ENCODE results near the gene HPS4. TPM values are rescaled to one million over a fixed set of nuclear protein-coding genes. Genes with fewer than 3 reads are reported as not detected.

Gene HPS4
- total and polyA plus RNA-seq, 2 donors: 15.9 to 33.3 TPM

DNA sequence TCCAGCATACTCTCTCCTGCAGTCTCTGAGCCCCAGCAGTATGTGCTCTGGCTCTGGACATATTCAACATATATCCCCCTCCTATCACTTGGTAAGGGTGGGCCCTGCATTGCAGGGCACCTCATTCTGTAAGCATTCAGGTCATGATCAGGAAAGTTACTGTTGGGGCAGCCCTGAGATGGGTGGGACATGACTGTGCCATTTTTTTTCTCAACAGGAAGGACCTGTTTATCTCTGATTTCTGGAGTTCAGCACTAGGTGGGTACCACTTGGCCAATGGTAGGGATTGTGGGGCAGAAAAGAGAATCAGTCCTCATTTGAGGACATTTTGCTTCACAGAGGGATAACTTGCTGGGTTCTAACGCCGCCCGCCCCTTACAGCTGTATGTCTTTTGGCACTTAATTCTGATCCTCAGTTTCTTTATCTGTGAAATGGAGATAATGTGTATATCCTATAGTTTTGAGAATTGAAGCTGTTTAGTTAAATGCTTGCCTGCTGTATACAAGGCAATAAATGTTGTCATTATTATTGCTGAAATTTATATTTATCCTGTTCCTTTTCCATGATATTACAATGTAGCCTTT is 2.3 kb upstream of the HPS4 start:
- WGBS: 71% methylated on average over 3 of the region's 3 CpGs
- no peaks in the 10 kb centered on the region for H3K36me3 ChIP-seq (ENCODE audit: insufficient read depth)
- H3K4me3 ChIP-seq (ENCODE audit: low read depth, low read length): no peak overlapping the region
- no peak for DNase-seq (ENCODE audit: extremely low spot score)
- H3K4me1 ChIP-seq (ENCODE audit: insufficient read depth): peaks cover 3% of the 10 kb centered on the region
- H3K27ac ChIP-seq (ENCODE audit: low read depth): no peak overlapping the region

- DNase-seq (ENCODE audit: extremely low spot score): no peak
- Histone ChIP-seq H3K36me3 (ENCODE audit: insufficient read depth) (no peaks in the 10 kb centered on the region), H3K4me1 (ENCODE audit: insufficient read depth) (peaks cover 3% of the 10 kb centered on the region), H3K27ac (ENCODE audit: low read depth) (no peak overlapping the region), H3K4me3 (ENCODE audit: low read depth, low read length) (no peak overlapping the region)
- 57% methylated on average over 7 of the region's 7 CpGs for WGBS
Measured at GRCh38 chr22:26485013-26485412, 1.4 kb upstream of the HPS4 start.

GRCh38 chr22:26484360-26484706 is 750 bp upstream of the HPS4 start:
- 9% methylated on average over 6 of the region's 6 CpGs for WGBS
- peaks cover 3% of the 10 kb centered on the region for H3K4me1 ChIP-seq (ENCODE audit: insufficient read depth)
- DNase-seq (ENCODE audit: extremely low spot score): no peak
- H3K4me3 ChIP-seq (ENCODE audit: low read depth, low read length): peak overlapping the region; percentile 92
- no peak overlapping the region for H3K27ac ChIP-seq (ENCODE audit: low read depth)
- H3K36me3 ChIP-seq (ENCODE audit: insufficient read depth): no peaks in the 10 kb centered on the region

DNA sequence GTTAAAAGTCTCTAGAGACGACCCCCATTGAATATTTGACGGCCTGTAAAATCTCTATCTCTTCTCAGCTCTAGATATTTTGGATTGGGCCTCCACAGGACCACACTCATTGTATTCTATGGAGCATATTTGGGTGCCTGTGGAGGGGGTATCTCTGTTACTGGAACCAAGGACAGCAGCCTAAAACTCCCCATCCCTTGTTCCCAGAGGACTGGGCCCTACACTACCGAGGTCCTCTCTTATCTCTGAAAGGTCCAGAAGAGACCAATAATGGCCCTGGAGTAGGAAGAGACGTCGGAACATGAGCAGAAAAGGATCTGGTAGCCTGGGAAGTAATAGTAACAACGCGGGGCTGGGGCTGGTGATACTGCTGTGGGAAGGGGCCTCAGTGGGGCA is 542 bp downstream of the HPS4 start:
- no peak for DNase-seq (ENCODE audit: extremely low spot score)
- WGBS: 8% methylated on average over 7 of the region's 7 CpGs
- H3K4me3 ChIP-seq (ENCODE audit: low read depth, low read length): peak overlapping the region; percentile 92
- peak overlapping the region; percentile 89 for H3K27ac ChIP-seq (ENCODE audit: low read depth)
- peaks cover 3% of the 10 kb centered on the region for H3K4me1 ChIP-seq (ENCODE audit: insufficient read depth)
- no peaks in the 10 kb centered on the region for H3K36me3 ChIP-seq (ENCODE audit: insufficient read depth)

DNA sequence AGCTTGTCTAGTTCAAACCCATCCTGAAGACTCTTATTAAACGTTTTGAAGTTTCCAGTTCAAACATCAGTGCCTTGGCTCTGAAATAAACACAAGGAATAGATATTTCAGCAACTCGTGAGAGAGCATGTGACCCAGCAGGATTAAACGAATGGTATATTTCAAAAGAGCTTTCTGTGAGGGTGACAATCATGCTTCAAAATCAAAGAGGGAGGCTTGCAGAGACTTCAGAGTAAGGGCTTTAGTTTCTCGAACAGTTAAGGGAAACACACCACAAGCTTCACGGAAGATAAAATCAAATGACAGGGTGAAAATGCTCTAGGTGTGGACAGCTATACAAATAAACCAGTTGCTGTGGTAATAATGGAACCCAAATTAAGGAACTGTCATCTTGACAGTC is 1.4 kb downstream of the HPS4 start:
- no peak overlapping the region for H3K4me3 ChIP-seq (ENCODE audit: low read depth, low read length)
- no peak overlapping the region for H3K27ac ChIP-seq (ENCODE audit: low read depth)
- no peak for DNase-seq (ENCODE audit: extremely low spot score)
- no peaks in the 10 kb centered on the region for H3K36me3 ChIP-seq (ENCODE audit: insufficient read depth)
- peaks cover 3% of the 10 kb centered on the region for H3K4me1 ChIP-seq (ENCODE audit: insufficient read depth)
- WGBS: 55% methylated on average over 5 of the region's 5 CpGs

DNA sequence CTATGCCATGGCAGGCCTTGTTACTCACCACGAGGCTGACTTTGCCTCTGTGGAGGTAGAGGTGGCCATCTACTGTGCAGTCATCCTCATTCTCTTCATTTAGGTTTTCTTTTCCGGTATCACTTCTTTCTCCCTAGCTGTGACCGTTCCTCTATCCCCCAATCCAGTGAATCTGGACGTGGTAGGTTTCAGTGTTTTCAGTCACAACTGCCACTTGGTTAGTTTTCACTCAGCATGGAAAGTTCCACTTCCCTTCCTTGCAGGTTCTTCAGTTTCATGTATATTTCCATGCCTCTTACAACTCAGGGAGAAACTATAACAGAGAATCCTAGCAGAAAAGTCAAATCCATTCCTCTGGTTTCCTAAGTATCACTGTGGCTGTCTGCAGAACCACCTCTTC is 1.9 kb downstream of the HPS4 start:
- peaks cover under 1% of the 10 kb centered on the region for H3K36me3 ChIP-seq (ENCODE audit: insufficient read depth)
- no peak overlapping the region for H3K4me3 ChIP-seq (ENCODE audit: low read depth, low read length)
- DNase-seq (ENCODE audit: extremely low spot score): no peak
- no peak overlapping the region for H3K27ac ChIP-seq (ENCODE audit: low read depth)
- H3K4me1 ChIP-seq (ENCODE audit: insufficient read depth): peaks cover 3% of the 10 kb centered on the region
- 78% methylated on average over 4 of the region's 4 CpGs for WGBS

- WGBS: 69% methylated on average over 6 of the region's 6 CpGs
- H3K4me1 ChIP-seq (ENCODE audit: insufficient read depth): peaks cover 3% of the 10 kb centered on the region
- peaks cover 4% of the 10 kb centered on the region for H3K36me3 ChIP-seq (ENCODE audit: insufficient read depth)
- H3K4me3 ChIP-seq (ENCODE audit: low read depth, low read length): no peak overlapping the region
- DNase-seq (ENCODE audit: extremely low spot score): no peak
- H3K27ac ChIP-seq (ENCODE audit: low read depth): no peak overlapping the region
Measured at GRCh38 chr22:26481112-26481693, 2.4 kb downstream of the HPS4 start.

- H3K4me1 ChIP-seq (ENCODE audit: insufficient read depth): peaks cover 3% of the 10 kb centered on the region
- H3K36me3 ChIP-seq (ENCODE audit: insufficient read depth): peaks cover 6% of the 10 kb centered on the region
- DNase-seq (ENCODE audit: extremely low spot score): no peak
- H3K27ac ChIP-seq (ENCODE audit: low read depth): no peak overlapping the region
- H3K4me3 ChIP-seq (ENCODE audit: low read depth, low read length): no peak overlapping the region
- 66% methylated on average over 2 of the region's 2 CpGs for WGBS
Measured at GRCh38 chr22:26480611-26480932, 3.0 kb downstream of the HPS4 start.

GRCh38 chr22:26479792-26480610 is 3.6 kb downstream of the HPS4 start:
- no peak for DNase-seq (ENCODE audit: extremely low spot score)
- WGBS: 60% methylated on average over 12 of the region's 12 CpGs
- H3K36me3 ChIP-seq (ENCODE audit: insufficient read depth): peaks cover 7% of the 10 kb centered on the region
- H3K4me1 ChIP-seq (ENCODE audit: insufficient read depth): peaks cover under 1% of the 10 kb centered on the region
- H3K4me3 ChIP-seq (ENCODE audit: low read depth, low read length): no peak overlapping the region
- no peak overlapping the region for H3K27ac ChIP-seq (ENCODE audit: low read depth)

GRCh38 chr22:26479043-26479791 is 4.4 kb downstream of the HPS4 start:
- Histone ChIP-seq H3K27ac (ENCODE audit: low read depth) (no peak overlapping the region), H3K36me3 (ENCODE audit: insufficient read depth) (peaks cover 7% of the 10 kb centered on the region), H3K4me1 (ENCODE audit: insufficient read depth) (no peaks in the 10 kb centered on the region), H3K4me3 (ENCODE audit: low read depth, low read length) (no peak overlapping the region)
- no peak for DNase-seq (ENCODE audit: extremely low spot score)
- 57% methylated on average over 12 of the region's 12 CpGs for WGBS

DNA sequence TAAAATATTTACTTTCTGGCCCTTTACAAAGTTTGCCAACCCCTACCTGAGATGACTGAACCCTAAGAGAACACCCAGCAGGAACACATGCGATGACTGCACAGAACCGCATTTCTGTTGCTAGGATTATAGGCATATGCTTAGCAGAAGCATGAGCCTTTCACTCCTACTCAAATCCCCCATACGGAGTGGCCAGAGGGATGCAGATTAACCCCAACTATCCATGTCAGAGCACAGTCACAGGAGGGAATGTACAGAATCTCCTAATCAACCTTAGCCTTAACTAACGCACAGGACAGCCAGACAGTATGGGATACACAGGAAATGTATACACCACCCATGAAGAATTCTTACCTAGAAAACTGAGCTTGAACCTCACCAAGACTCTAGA is 6.2 kb downstream of the HPS4 start:
- Histone ChIP-seq H3K27ac (ENCODE audit: low read depth) (no peak overlapping the region), H3K4me1 (ENCODE audit: insufficient read depth) (no peaks in the 10 kb centered on the region), H3K4me3 (ENCODE audit: low read depth, low read length) (no peak overlapping the region), H3K36me3 (ENCODE audit: insufficient read depth) (peaks cover 7% of the 10 kb centered on the region)
- WGBS: 39% methylated on average over 4 of the region's 4 CpGs
- DNase-seq (ENCODE audit: extremely low spot score): no peak

- Histone ChIP-seq H3K4me3 (ENCODE audit: low read depth, low read length) (no peak overlapping the region), H3K36me3 (ENCODE audit: insufficient read depth) (peaks cover 7% of the 10 kb centered on the region), H3K4me1 (ENCODE audit: insufficient read depth) (no peaks in the 10 kb centered on the region), H3K27ac (ENCODE audit: low read depth) (no peak overlapping the region)
- 89% methylated on average over 4 of the region's 4 CpGs for WGBS
- no peak for DNase-seq (ENCODE audit: extremely low spot score)
Measured at GRCh38 chr22:26476705-26477340, 6.8 kb downstream of the HPS4 start.

DNA sequence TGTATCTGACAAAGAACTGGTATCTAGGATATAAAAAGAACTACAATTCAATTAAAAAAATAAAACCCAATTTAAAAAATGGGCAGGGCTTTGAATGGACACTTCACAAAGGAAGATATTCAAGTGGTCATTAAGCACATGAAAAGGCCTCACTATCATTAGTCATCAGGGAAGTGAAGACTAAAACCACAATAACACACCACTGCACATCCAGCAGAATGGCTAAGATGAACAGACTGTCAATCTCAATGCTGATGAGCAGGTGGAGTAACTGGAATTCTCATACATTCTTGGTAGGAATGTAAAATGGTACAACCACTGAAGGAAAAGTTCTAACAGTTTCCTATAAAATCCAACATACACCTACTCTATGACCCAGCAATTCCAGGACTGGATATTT is 8.9 kb downstream of the HPS4 start:
- H3K4me1 ChIP-seq (ENCODE audit: insufficient read depth): no peaks in the 10 kb centered on the region
- DNase-seq (ENCODE audit: extremely low spot score): no peak
- H3K36me3 ChIP-seq (ENCODE audit: insufficient read depth): peaks cover 10% of the 10 kb centered on the region
- H3K27ac ChIP-seq (ENCODE audit: low read depth): no peak overlapping the region
- no peak overlapping the region for H3K4me3 ChIP-seq (ENCODE audit: low read depth, low read length)

Data from urinary bladder (tissue), 4 donors.